A549 (cell line): ENCODE data around the gene CHAMP1. TPM values are rescaled to one million over a fixed set of nuclear protein-coding genes. Genes with fewer than 3 reads are reported as not detected.

Source experiments
- ATAC-seq, 2 experiments: fragments of 200-7000 bp in 1 of 2; fragments of >200 bp in 1 of 2; cut with Nextera tagmentation in 1 of 2; cut with Tn5 transposase in 1 of 2; 3 replicates each; pipeline versions ENCODE4 v1.8.0 to v1.9.1; 2018 to 2020; ENCODE audit warnings: mild to moderate bottlenecking in 1 of 2, moderate library complexity in 1 of 2
- CTCF ChIA-PET: fragments of 300-600 bp; sonication (Branson Sonifier 250); formaldehyde crosslinking; extraction: SDS; loops from one replicate; lab custom pipeline; 2021; ENCODE audit warnings: antibody characterized with exemption, inconsistent platforms; lab: Yijun Ruan, JAX
- POLR2A ChIA-PET: fragments of 350-600 bp; formaldehyde crosslinking; extraction: SDS; loops from one replicate; lab custom pipeline; 2021; ENCODE audit warnings: antibody characterized with exemption, inconsistent platforms; lab: Yijun Ruan, JAX
- DNase-seq, 2 experiments: peaks; one replicate each; pipeline versions ENCODE4 v3.0.0 to v3.0.0-alpha.2; 2011 to 2016; ENCODE audit warnings: low read depth in 1 of 2, low spot score in 1 of 2
- FAIRE-seq: peaks from 2 replicates; lab custom pipeline; 2011; peaks lifted over from hg19 to GRCh38; lab: Jason Lieb, UNC
- H3K27ac ChIP-seq, 2 experiments: fragments of >200 bp; sonication (Bioruptor Twin); formaldehyde crosslinking; 3 replicates each; pipeline ENCODE4 v1.5.1; 2016 to 2017
- H3K4me1 ChIP-seq: fragments of >200 bp; sonication (Bioruptor Twin); formaldehyde crosslinking; 3 replicates; pipeline ENCODE4 v1.6.1; 2016
- H3K4me2 ChIP-seq: fragments of >200 bp; sonication (Bioruptor Twin); formaldehyde crosslinking; 3 replicates; pipeline ENCODE4 v1.6.1; 2016
- H3K4me3 ChIP-seq: fragments of >200 bp; sonication (Bioruptor Twin); formaldehyde crosslinking; 3 replicates; pipeline ENCODE4 v1.5.1; 2016
- H3K9me3 ChIP-seq: fragments of >200 bp; sonication (Bioruptor Twin); formaldehyde crosslinking; 3 replicates; pipeline ENCODE4 v1.6.1; 2016
- BHLHE40 ChIP-seq: IDR thresholded peaks from 2 replicates; pipeline ENCODE4 v1.6.1; 2012; ENCODE audit warnings: low read depth, low read length, inconsistent platforms
- HDAC2 ChIP-seq: fragments of 200-600 bp; sonication (generic); IDR thresholded peaks from 2 replicates; pipeline ENCODE4 v1.6.1; 2016
- HEYL ChIP-seq: fragments of 250-450 bp; sonication (Bioruptor Pico); IDR thresholded peaks from 2 replicates; pipeline ENCODE4 v1.8.0; 2021; ENCODE audit warnings: mild to moderate bottlenecking, moderate library complexity
- HOXA7 ChIP-seq: fragments of 250-450 bp; sonication (Bioruptor Pico); IDR thresholded peaks from 2 replicates; pipeline ENCODE4 v1.5.0; 2020; ENCODE audit warnings: mild to moderate bottlenecking, moderate library complexity
- JUN ChIP-seq, 2 experiments: fragments of >200 bp; sonication (Bioruptor Twin); formaldehyde crosslinking; IDR thresholded peaks; 2 replicates in 1 of 2; 3 replicates in 1 of 2; pipeline ENCODE4 v1.6.1; 2016 to 2017
- JUNB ChIP-seq: fragments of >200 bp; sonication (Bioruptor Twin); formaldehyde crosslinking; IDR thresholded peaks from 2 replicates; pipeline ENCODE4 v1.6.1; 2016
- KDM5A ChIP-seq: fragments of 200-600 bp; sonication (generic); IDR thresholded peaks from 2 replicates; pipeline ENCODE4 v1.6.1; 2016; ENCODE audit warnings: antibody characterized with exemption, mild to moderate bottlenecking
- MAFK ChIP-seq: fragments of 450-650 bp; IDR thresholded peaks from 2 replicates; pipeline ENCODE4 v1.6.1; 2014; ENCODE audit not compliant: partially characterized antibody
- MYC ChIP-seq: IDR thresholded peaks from 2 replicates; pipeline ENCODE4 v1.6.1; 2012; ENCODE audit warnings: mild to moderate bottlenecking, inconsistent platforms, low read length, improper control_type of control experiment, borderline replicate concordance
- NR3C1 ChIP-seq: fragments of >200 bp; sonication (Bioruptor Twin); formaldehyde crosslinking; IDR thresholded peaks from 3 replicates; pipeline ENCODE4 v1.6.1; 2017
- PHF8 ChIP-seq: fragments of 200-600 bp; sonication (generic); IDR thresholded peaks from 2 replicates; pipeline ENCODE4 v1.6.1; 2016; ENCODE audit warnings: low read depth, mild to moderate bottlenecking, antibody characterized with exemption, moderate library complexity, borderline replicate concordance
- POLR2AphosphoS2 ChIP-seq: conservative IDR thresholded peaks from 2 replicates; pipeline ENCODE4 v1.6.1; 2012; ENCODE audit warnings: low read length, improper control_type of control experiment, inconsistent platforms
- RAD21 ChIP-seq, 2 experiments: fragments of >200 bp in 1 of 2; sonication (Bioruptor Twin) in 1 of 2; formaldehyde crosslinking in 1 of 2; IDR thresholded peaks in 1 of 2; conservative IDR thresholded peaks in 1 of 2; 2 replicates in 1 of 2; 3 replicates in 1 of 2; pipeline ENCODE4 v1.6.1; 2012 to 2018; ENCODE audit warnings: inconsistent platforms in 1 of 2
- SMC3 ChIP-seq: fragments of >200 bp; sonication (Bioruptor Twin); formaldehyde crosslinking; IDR thresholded peaks from 3 replicates; pipeline ENCODE4 v1.6.1; 2018; ENCODE audit warnings: inconsistent platforms
- SREBF2 ChIP-seq: fragments of 450-650 bp; IDR thresholded peaks from 2 replicates; pipeline ENCODE4 v1.6.1; 2014; ENCODE audit warnings: mild to moderate bottlenecking, moderate library complexity
- ZFP36 ChIP-seq: fragments of 450-650 bp; IDR thresholded peaks from 2 replicates; pipeline ENCODE4 v1.6.1; 2014; ENCODE audit warnings: borderline replicate concordance; ENCODE audit not compliant: partially characterized antibody
- ZNF302 ChIP-seq: fragments of 250-450 bp; sonication (Bioruptor Pico); IDR thresholded peaks from 2 replicates; pipeline ENCODE4 v1.9.0; 2021; ENCODE audit warnings: inconsistent platforms, mild to moderate bottlenecking, moderate library complexity
- ZSCAN20 ChIP-seq: fragments of 250-450 bp; sonication (Bioruptor Pico); IDR thresholded peaks from 2 replicates; pipeline ENCODE4 v1.8.0; 2022; ENCODE audit warnings: mild to moderate bottlenecking, moderate library complexity
- WGBS: methylation state at CpG from one replicate; pipeline ENCODE4 v1.1.6; 2017; ENCODE audit errors: missing lambda C conversion rate; 5-methylcytosine and 5-hydroxymethylcytosine counted together
- polyA plus RNA-seq, 4 experiments: library from polyadenylated mRNA; depleted of rRNA in 3 of 4; stranded (reverse); fragments of >200 nt; fragmentation: RNase III in 1 of 4; extraction: RNeasy Plus Mini Kit Qiagen cat#74134 plus additional on column Dnase treatment in 1 of 4; gene quantifications; 2 replicates in 3 of 4; 3 replicates in 1 of 4; pipeline ENCODE4 v1.2.3, GENCODE V29; 2011 to 2017
- TF ChIP-seq, protein P1 (sequence below): IDR thresholded peaks from 2 replicates; pipeline ENCODE4 v1.6.1; 2012
- TF ChIP-seq, protein P2 (sequence below): IDR thresholded peaks from 2 replicates; pipeline ENCODE4 v1.6.1; 2012; ENCODE audit warnings: low read depth, borderline replicate concordance
- TF ChIP-seq, protein P3 (sequence below): IDR thresholded peaks from 2 replicates; pipeline ENCODE4 v1.6.1; 2012
- TF ChIP-seq, protein P4 (sequence below): fragments of 250-450 bp; sonication (Bioruptor Pico); IDR thresholded peaks from 2 replicates; pipeline ENCODE4 v1.5.0; 2021; ENCODE audit warnings: mild to moderate bottlenecking, moderate library complexity, borderline replicate concordance

The CHAMP1 gene
- polyA plus RNA-seq, 2 of the 4 experiments (the other 2 are of a cell fraction): 18.0 to 40.8 TPM

DNA sequence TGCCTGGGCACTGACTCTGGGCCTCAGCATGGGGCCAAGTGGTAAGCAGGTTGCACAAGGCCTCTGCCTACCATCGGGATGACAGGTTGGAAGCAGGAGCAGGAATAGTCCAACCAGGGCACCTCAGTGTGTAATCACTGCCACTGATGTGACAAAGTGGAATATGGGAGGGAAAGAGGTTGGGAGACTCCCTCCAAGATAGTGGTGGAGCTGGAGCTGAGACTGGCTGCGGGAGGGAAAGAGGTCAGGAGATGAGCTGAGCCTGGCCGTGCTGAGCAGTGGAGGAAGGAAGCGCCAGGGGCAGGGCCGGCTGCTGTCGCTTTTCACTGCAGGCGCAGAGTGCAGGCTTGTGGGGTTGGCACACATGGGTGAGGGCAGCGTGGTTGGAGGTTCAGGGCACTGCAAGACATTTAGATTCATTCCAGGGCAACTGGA lies 26.1 kb upstream of the CHAMP1 start:
- no peak overlapping the region for H3K27ac ChIP-seq
- ATAC-seq (no peak), FAIRE-seq (no peak)

DNA sequence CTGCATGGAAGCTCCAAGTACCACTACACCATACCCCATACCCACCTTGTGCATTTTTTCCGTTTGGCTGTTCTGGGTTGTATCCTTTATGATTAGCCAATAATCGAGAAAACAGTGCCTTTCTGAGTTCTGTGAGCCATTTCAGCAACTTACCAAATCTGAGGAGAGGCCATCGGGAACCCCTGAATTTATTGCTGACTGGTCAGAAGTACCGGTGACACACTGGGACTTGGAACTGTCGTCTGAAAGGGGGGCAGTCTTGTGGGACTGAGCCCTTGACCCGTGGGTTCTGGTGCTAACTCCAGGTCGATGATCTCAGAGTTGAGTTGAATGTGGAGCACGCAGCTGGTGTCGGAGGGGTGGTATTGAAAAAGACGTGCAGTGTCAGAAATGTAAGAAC lies 17.9 kb upstream of the CHAMP1 start:
- ChIA-PET POLR2A (no interaction called here), CTCF (no interaction called here)
- DNase-seq (no peak), FAIRE-seq (no peak), ATAC-seq (no peak)
- no peak for TF ChIP-seq BHLHE40
- peak; percentile 78 for TF ChIP-seq MAFK
- Histone ChIP-seq H3K4me3 (no peak overlapping the region), H3K27ac (no peak overlapping the region), H3K4me2 (no peak overlapping the region), H3K4me1 (no peaks in the 10 kb centered on the region), H3K9me3 (no peaks in the 10 kb centered on the region)
- WGBS: 89% methylated on average over 10 of the region's 10 CpGs

More for the DNA sequence above, 26.1 kb upstream of the CHAMP1 start:
- Histone ChIP-seq H3K4me2 (no peak overlapping the region), H3K4me3 (no peak overlapping the region), H3K4me1 (peaks cover 10% of the 10 kb centered on the region; the same call in 1 of the 3 replicates), H3K9me3 (no peaks in the 10 kb centered on the region)
- ChIA-PET POLR2A (no interaction called here), CTCF (no interaction called here)
- WGBS: 86% methylated on average over 8 of the region's 8 CpGs
- DNase-seq: no peak
- TF ChIP-seq POLR2AphosphoS2 (no peak), KDM5A (no peak), HOXA7 (no peak), SMC3 (no peak), PHF8 (no peak), RAD21 (conservative IDR thresholded peaks at IDR 0.05 in 1 of 2, IDR thresholded peaks at IDR 0.05 in 1 of 2) (no peak), MYC (no peak), ZFP36 (no peak)
- TF ChIP-seq, protein P1, sequence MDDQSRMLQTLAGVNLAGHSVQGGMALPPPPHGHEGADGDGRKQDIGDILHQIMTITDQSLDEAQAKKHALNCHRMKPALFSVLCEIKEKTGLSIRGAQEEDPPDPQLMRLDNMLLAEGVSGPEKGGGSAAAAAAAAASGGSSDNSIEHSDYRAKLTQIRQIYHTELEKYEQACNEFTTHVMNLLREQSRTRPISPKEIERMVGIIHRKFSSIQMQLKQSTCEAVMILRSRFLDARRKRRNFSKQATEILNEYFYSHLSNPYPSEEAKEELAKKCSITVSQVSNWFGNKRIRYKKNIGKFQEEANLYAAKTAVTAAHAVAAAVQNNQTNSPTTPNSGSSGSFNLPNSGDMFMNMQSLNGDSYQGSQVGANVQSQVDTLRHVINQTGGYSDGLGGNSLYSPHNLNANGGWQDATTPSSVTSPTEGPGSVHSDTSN: no peak

DNA sequence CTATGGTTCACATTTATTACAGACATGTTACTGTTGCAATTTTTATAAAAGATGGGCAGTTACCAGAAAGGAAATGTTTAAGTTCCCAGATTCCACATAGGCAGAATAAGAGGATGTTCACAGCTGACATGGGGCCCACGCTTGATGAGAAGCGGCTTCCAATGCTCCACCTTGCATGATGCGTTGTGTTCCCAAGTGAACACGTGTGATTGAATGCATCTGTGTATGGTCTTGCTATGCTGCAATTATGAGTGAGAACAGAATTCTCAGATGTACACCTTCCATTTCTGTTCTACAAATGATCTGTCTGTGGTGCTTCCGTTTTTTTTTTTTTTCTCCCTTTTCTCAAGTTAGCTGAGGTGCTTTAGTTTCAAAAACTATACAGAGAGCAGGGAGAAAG lies 17.4 kb upstream of the CHAMP1 start:
- TF ChIP-seq SREBF2 (no peak), JUN (IDR thresholded peaks at IDR 0.05) (no peak), HEYL (no peak)
- TF ChIP-seq, protein P2, sequence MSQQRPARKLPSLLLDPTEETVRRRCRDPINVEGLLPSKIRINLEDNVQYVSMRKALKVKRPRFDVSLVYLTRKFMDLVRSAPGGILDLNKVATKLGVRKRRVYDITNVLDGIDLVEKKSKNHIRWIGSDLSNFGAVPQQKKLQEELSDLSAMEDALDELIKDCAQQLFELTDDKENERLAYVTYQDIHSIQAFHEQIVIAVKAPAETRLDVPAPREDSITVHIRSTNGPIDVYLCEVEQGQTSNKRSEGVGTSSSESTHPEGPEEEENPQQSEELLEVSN: no peak
- TF ChIP-seq, protein P3, sequence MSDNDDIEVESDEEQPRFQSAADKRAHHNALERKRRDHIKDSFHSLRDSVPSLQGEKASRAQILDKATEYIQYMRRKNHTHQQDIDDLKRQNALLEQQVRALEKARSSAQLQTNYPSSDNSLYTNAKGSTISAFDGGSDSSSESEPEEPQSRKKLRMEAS: no peak
- H3K4me2 ChIP-seq: no peak overlapping the region
- no peak overlapping the region for H3K4me3 ChIP-seq
- no peak overlapping the region for H3K27ac ChIP-seq
- no peaks in the 10 kb centered on the region for H3K9me3 ChIP-seq
- 91% methylated on average over 5 of the region's 5 CpGs for WGBS
- DNase-seq (no peak), FAIRE-seq (no peak), ATAC-seq (no peak)
- ChIA-PET POLR2A (no interaction called here), CTCF (no interaction called here)
- no peaks in the 10 kb centered on the region for H3K4me1 ChIP-seq

DNA sequence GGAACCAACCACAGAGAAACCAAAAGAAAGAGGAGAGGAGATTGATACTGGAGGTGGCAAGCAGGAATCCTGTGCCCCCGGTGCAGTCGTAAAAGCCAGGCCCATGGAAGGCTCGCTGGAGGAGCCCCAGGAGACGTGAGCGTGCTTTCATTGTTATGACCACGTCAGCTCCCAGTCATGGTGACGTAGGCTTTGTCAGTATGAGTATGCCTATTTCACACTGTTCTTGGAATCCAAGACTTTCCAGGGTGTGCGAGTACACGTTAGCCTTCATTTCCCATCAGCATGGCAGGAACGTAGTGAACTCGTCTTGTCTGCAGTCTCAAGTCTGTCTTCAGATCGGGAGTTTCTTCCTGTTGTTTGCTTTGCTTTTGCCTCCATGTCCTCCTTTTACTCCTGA lies 15.4 kb upstream of the CHAMP1 start:
- Histone ChIP-seq H3K9me3 (no peaks in the 10 kb centered on the region), H3K4me3 (no peak overlapping the region), H3K27ac (no peak overlapping the region), H3K4me2 (no peak overlapping the region), H3K4me1 (no peaks in the 10 kb centered on the region)
- TF ChIP-seq, protein P4, sequence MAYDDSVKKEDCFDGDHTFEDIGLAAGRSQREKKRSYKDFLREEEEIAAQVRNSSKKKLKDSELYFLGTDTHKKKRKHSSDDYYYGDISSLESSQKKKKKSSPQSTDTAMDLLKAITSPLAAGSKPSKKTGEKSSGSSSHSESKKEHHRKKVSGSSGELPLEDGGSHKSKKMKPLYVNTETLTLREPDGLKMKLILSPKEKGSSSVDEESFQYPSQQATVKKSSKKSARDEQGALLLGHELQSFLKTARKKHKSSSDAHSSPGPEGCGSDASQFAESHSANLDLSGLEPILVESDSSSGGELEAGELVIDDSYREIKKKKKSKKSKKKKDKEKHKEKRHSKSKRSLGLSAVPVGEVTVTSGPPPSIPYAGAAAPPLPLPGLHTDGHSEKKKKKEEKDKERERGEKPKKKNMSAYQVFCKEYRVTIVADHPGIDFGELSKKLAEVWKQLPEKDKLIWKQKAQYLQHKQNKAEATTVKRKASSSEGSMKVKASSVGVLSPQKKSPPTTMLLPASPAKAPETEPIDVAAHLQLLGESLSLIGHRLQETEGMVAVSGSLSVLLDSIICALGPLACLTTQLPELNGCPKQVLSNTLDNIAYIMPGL (CRISPR knock-in tag): no peak
- TF ChIP-seq JUNB: no peak
- TF ChIP-seq JUN (IDR thresholded peaks at IDR 0.05): no peak
- TF ChIP-seq MYC: no peak
- no peak for TF ChIP-seq HDAC2
- no peak for TF ChIP-seq ZNF302
- TF ChIP-seq ZSCAN20 (CRISPR knock-in tag): no peak
- TF ChIP-seq, protein P1: no peak
- no peak for TF ChIP-seq NR3C1
- no peak for ATAC-seq
- DNase-seq: no peak
- no peak for FAIRE-seq
- 85% methylated on average over 12 of the region's 12 CpGs for WGBS
- CTCF ChIA-PET: interaction anchor here (0.7 kb wide), 1 partner anchor 9 kb away, joined by 3 read pairs; no protein-coding TSS in a partner anchor
- POLR2A ChIA-PET: no interaction called here
